ENCODE data around the gene ZNF407. TPM values are rescaled to one million over a fixed set of nuclear protein-coding genes. Genes with fewer than 3 reads are reported as not detected.

ZNF407 gene
- total RNA-seq, 1 donor = 16.6 TPM

DNA sequence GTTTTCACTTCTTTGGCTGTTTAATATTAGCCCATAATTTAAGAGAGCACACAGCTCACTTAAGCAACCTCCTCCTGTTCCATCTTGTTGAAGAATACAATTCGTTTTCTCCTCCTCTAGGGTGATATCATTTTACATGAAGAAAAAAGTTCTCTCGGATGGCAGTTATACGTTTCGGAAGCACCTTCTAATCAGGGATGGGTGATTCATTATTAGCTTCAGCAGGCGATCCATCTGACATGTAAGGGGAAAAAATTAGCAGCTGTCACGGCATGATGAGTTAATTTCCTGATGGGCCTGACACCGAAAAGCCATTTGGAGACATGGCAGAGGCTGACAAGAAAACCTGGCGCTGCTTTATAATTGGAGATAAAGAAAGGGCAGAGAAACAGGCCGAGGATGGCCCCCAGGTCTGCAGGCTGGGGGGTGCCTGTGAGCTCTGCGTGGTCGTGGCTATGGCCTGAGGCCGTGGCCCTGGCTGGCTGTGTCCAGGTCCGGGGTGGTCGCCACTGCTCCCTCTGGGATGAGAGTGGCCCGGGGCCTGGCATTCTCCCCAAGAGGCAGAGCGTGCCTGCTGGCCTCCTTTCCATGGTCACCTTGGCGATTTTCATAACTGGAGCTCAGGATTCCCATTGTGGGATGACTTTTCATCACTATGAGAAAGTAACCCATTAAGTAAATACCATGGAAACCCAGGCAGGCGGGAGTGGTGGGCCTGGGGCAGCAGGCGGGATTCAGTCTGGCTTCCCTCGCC lies 471.2 kb downstream of the ZNF407 start:
- Histone ChIP-seq H3K4me2 (ENCODE audit: insufficient read depth, low read length) (no peak overlapping the region), H3K36me3 (ENCODE audit: insufficient read depth, low read length) (no peaks in the 10 kb centered on the region), H3K4me1 (ENCODE audit: insufficient read depth, low read length) (peaks cover 11% of the 10 kb centered on the region), H3K9me3 (ENCODE audit: low read depth, low read length) (no peaks in the 10 kb centered on the region), H3K4me3 (ENCODE audit: insufficient read depth, low read length) (no peak overlapping the region), H3K27ac (ENCODE audit: low read depth, low read length) (no peak overlapping the region), H3K27me3 (ENCODE audit: insufficient read depth, low read length) (no peaks in the 10 kb centered on the region), H4K20me1 (ENCODE audit: insufficient read depth, low read length) (no peaks in the 10 kb centered on the region), H2AFZ (ENCODE audit: low read length) (no peak overlapping the region), H3K79me2 (ENCODE audit: insufficient read depth, low read length) (no peaks in the 10 kb centered on the region)
- TF ChIP-seq, protein P1, sequence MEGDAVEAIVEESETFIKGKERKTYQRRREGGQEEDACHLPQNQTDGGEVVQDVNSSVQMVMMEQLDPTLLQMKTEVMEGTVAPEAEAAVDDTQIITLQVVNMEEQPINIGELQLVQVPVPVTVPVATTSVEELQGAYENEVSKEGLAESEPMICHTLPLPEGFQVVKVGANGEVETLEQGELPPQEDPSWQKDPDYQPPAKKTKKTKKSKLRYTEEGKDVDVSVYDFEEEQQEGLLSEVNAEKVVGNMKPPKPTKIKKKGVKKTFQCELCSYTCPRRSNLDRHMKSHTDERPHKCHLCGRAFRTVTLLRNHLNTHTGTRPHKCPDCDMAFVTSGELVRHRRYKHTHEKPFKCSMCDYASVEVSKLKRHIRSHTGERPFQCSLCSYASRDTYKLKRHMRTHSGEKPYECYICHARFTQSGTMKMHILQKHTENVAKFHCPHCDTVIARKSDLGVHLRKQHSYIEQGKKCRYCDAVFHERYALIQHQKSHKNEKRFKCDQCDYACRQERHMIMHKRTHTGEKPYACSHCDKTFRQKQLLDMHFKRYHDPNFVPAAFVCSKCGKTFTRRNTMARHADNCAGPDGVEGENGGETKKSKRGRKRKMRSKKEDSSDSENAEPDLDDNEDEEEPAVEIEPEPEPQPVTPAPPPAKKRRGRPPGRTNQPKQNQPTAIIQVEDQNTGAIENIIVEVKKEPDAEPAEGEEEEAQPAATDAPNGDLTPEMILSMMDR (IDR thresholded peaks at IDR 0.05; ENCODE audit: extremely low read depth, low read depth, low read length) = no peak
- no peak for DNase-seq (ENCODE audit: insufficient read length, low spot score, missing footprints)

DNA sequence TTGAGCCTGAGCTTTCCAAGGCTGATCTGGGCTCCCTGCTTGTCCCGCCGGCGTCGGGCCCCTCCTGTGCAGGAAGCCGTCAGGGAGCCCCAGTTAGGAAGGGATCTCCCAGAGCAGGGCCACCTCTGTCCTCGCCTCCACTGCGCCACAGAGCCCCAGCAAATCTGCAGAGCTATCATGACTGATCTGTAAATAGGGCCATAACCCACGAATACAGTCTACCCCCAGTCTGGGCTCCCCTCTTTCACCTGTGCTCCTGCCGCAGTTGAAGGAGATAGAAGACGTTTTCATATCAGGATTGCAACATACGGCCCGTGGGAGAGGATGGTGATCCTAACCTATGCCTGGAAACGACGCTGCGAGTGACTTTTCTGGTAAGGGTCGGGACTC lies 472.6 kb downstream of the ZNF407 start:
- no peaks in the 10 kb centered on the region for H3K27me3 ChIP-seq (ENCODE audit: insufficient read depth, low read length)
- peak overlapping the region; percentile 74 for H3K4me2 ChIP-seq (ENCODE audit: insufficient read depth, low read length)
- H3K9me3 ChIP-seq (ENCODE audit: low read depth, low read length) = no peaks in the 10 kb centered on the region
- H2AFZ ChIP-seq (ENCODE audit: low read length) = no peak overlapping the region
- TF ChIP-seq, protein P1 (IDR thresholded peaks at IDR 0.05; ENCODE audit: extremely low read depth, low read depth, low read length) = no peak
- H3K36me3 ChIP-seq (ENCODE audit: insufficient read depth, low read length) = no peaks in the 10 kb centered on the region
- H3K27ac ChIP-seq (ENCODE audit: low read depth, low read length) = no peak overlapping the region
- H3K4me1 ChIP-seq (ENCODE audit: insufficient read depth, low read length) = peaks cover 11% of the 10 kb centered on the region
- no peak for DNase-seq (ENCODE audit: insufficient read length, low spot score, missing footprints)
- no peak overlapping the region for H3K4me3 ChIP-seq (ENCODE audit: insufficient read depth, low read length)
- no peaks in the 10 kb centered on the region for H4K20me1 ChIP-seq (ENCODE audit: insufficient read depth, low read length)
- no peaks in the 10 kb centered on the region for H3K79me2 ChIP-seq (ENCODE audit: insufficient read depth, low read length)

DNA sequence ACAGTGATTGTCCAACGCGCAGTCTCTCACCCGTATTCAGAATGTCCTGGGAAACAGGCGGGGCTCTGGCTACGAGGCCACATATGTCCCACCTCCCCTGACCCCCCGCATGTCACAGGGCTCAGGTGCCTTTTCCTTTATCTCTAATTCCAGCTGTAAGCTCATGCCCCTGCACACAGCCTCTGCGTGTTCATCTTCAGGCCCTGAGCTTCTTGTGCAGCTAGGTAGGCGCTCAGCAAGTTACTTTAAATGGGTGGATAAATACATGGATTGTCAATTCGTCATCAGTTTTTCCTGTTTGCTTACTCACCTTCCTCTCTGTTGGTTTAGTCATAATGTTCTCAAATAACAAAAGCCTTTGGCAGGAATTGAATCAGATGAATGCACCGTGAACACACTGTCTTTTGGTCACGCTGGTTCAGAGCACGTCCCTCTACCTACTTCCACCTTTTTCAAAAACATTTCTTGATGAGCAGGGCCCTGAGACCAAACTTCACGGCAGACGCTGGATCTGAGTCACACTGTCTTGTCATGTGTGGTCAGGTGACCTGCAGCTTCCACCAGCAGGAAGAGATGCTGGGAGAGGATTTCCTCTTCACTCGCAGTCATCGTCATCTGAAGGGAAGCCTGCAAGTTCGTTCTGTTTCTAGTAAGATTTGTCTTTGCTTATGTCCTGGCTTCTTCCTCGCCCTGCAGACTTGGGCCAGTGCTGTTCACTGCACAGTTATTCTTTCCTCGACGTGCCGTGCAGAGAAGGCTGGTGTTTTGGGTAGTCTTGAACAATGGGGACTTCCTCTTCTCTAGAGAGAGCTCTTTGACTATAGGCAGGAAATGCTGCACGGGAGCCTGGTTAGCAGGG lies 473.2 kb downstream of the ZNF407 start:
- TF ChIP-seq, protein P1 (IDR thresholded peaks at IDR 0.05; ENCODE audit: extremely low read depth, low read depth, low read length) = no peak
- DNase-seq (ENCODE audit: insufficient read length, low spot score, missing footprints) = peak; percentile 97
- Histone ChIP-seq H3K36me3 (ENCODE audit: insufficient read depth, low read length) (no peaks in the 10 kb centered on the region), H3K27ac (ENCODE audit: low read depth, low read length) (peak overlapping the region; percentile 47), H3K4me2 (ENCODE audit: insufficient read depth, low read length) (peak overlapping the region; percentile 74), H3K9me3 (ENCODE audit: low read depth, low read length) (no peaks in the 10 kb centered on the region), H3K79me2 (ENCODE audit: insufficient read depth, low read length) (no peaks in the 10 kb centered on the region), H2AFZ (ENCODE audit: low read length) (peak overlapping the region; percentile 71), H3K4me3 (ENCODE audit: insufficient read depth, low read length) (peak overlapping the region; percentile 40), H3K4me1 (ENCODE audit: insufficient read depth, low read length) (peaks cover 11% of the 10 kb centered on the region), H4K20me1 (ENCODE audit: insufficient read depth, low read length) (no peaks in the 10 kb centered on the region), H3K27me3 (ENCODE audit: insufficient read depth, low read length) (no peaks in the 10 kb centered on the region)

DNA sequence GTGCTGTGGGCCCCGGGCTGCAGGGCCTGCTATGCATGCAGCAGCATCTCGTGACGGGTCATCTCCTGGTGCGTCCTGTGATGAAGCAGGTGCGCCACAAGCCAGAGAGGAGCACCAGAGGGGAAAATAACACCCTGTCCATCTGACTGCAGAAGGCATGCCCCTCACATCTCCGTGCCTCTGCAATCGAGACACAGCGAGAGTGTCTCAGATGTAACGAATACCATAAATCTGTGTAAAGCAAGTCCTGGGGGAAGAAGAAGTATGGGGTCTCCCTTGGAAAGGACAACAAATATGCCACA lies 473.8 kb downstream of the ZNF407 start:
- TF ChIP-seq, protein P1 (IDR thresholded peaks at IDR 0.05; ENCODE audit: extremely low read depth, low read depth, low read length) = no peak
- H3K36me3 ChIP-seq (ENCODE audit: insufficient read depth, low read length) = no peaks in the 10 kb centered on the region
- H3K79me2 ChIP-seq (ENCODE audit: insufficient read depth, low read length) = no peaks in the 10 kb centered on the region
- H3K27ac ChIP-seq (ENCODE audit: low read depth, low read length) = no peak overlapping the region
- H3K4me1 ChIP-seq (ENCODE audit: insufficient read depth, low read length) = peaks cover 11% of the 10 kb centered on the region
- H3K9me3 ChIP-seq (ENCODE audit: low read depth, low read length) = no peaks in the 10 kb centered on the region
- H4K20me1 ChIP-seq (ENCODE audit: insufficient read depth, low read length) = no peaks in the 10 kb centered on the region
- H3K4me2 ChIP-seq (ENCODE audit: insufficient read depth, low read length) = peak overlapping the region; percentile 74
- no peaks in the 10 kb centered on the region for H3K27me3 ChIP-seq (ENCODE audit: insufficient read depth, low read length)
- no peak for DNase-seq (ENCODE audit: insufficient read length, low spot score, missing footprints)
- no peak overlapping the region for H2AFZ ChIP-seq (ENCODE audit: low read length)
- no peak overlapping the region for H3K4me3 ChIP-seq (ENCODE audit: insufficient read depth, low read length)

All from osteoblast (primary cell).